GM12872 (cell line): ENCODE results near the gene ODF2.

Experiments used
- TF ChIP-seq, protein P1 (sequence below): IDR thresholded peaks from 3 replicates; pipeline ENCODE4 v1.5.1; 2011; ENCODE audit warnings: low read depth, mild to moderate bottlenecking, low read length, moderate library complexity; ENCODE audit not compliant: insufficient read depth

The ODF2 gene

DNA sequence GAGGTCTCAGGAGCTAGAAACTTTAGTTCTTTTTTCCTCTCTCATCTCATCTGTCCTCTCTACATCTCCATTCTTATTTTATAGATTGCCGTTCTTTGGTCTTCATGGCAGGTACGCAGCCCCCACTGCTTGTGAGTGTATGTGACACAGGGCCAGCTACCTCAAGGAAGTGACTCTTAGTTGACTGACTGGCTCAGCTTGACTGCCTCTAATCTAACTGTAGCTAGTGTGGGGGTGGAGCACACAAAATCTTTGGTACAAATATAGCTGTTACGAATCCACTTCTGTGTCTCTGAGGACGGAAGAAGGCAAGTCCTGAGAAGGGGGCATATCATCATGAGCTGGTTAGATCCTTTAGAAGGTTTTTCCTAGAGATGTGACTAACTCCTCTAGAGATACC lies 76.8 kb downstream of the ODF2 start:
- TF ChIP-seq, protein P1, sequence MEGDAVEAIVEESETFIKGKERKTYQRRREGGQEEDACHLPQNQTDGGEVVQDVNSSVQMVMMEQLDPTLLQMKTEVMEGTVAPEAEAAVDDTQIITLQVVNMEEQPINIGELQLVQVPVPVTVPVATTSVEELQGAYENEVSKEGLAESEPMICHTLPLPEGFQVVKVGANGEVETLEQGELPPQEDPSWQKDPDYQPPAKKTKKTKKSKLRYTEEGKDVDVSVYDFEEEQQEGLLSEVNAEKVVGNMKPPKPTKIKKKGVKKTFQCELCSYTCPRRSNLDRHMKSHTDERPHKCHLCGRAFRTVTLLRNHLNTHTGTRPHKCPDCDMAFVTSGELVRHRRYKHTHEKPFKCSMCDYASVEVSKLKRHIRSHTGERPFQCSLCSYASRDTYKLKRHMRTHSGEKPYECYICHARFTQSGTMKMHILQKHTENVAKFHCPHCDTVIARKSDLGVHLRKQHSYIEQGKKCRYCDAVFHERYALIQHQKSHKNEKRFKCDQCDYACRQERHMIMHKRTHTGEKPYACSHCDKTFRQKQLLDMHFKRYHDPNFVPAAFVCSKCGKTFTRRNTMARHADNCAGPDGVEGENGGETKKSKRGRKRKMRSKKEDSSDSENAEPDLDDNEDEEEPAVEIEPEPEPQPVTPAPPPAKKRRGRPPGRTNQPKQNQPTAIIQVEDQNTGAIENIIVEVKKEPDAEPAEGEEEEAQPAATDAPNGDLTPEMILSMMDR = no peak

DNA sequence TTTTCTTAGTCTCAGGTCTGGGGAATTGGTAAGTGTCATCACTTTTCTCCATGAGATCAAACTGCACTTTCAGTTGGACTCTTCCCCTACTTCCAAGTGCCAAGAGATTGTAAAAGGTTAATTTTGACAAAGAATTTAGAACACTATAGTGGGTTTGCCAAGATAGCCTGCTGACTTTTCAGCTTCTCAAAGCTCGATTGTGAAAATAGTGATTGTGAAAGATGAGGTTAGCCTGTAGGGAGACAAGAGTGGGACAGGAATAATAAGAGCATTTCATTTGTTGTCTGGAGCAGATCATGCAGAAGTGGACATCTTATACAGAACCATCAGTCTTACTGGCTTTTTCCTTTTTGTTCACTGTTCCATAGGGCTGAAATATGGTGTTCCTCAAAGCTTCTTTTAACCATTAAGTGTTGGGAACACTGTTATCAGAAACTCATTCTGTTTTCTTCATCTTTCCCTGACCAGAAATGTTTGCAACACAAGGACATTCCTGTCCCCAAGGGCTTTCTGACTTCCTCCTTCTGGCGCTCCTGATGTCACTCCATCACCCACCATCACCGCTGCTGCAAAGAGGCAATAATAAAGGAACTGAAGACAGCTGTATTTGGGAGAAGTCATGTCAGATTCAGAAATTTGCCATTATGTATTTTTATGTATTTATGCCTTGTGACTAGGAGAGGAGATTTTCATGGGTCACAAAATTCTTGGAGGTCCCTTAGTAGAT lies 85.0 kb downstream of the ODF2 start:
- TF ChIP-seq, protein P1 = no peak

DNA sequence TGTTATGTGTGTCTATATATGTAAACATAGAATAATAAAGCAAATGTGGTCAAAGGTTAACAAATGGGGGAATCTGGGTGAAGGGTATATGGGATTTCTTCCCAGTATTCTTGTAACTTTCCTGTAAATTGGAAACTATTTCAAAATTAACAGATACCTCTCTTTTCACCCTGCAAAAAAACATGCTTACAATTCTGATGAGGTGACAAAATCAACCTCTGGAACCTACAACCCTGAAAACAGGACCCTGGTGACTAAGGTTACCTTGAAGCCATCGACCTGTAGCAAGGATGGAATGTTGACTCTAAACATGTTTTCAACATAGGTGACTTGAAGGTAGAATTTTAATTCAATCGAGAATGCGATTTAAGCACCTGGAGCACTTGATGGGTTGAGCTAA lies 90.7 kb downstream of the ODF2 start:
- TF ChIP-seq, protein P1 = no peak

DNA sequence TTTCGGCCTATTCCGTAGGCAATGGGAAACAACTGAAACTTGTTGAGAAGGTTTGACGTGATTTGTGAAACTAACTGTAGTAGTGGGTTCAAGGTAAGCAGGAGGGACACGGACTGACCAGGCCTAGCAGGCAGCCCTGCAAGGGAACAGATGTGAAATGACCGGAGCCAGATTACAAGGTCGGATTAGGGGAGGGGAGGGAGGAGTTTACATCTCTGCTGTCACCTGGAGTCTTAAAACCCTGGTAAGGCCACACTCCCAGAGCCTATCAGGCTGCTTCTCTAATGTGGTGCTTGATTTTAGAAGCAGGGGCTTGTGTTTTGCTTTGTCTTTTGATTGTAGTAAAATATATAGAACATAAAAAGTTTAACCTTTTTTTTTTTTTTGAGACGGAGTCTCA lies 93.1 kb downstream of the ODF2 start:
- TF ChIP-seq, protein P1 = no peak

DNA sequence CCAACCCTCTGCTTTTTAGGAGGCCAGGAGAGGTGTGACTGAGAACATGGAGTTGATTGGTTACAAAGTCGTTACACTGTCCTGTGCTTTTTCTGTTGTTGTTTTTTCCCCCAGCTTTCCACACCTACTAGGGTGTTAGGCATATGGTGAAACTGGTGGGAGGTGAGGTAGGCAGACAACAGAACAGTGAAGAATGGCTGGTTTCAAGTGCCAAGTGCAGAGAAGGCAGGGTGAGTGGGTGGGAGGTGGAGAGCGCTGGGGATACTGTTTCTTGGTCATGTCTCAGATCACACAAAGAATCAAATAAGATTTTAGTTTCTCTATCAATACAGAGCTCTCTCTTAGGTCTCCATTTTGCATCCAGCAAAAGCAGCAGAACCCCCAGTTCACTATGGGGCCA lies 94.4 kb downstream of the ODF2 start:
- TF ChIP-seq, protein P1 = no peak
